ENCODE results near the gene SNRPA1.

Gene SNRPA1

DNA sequence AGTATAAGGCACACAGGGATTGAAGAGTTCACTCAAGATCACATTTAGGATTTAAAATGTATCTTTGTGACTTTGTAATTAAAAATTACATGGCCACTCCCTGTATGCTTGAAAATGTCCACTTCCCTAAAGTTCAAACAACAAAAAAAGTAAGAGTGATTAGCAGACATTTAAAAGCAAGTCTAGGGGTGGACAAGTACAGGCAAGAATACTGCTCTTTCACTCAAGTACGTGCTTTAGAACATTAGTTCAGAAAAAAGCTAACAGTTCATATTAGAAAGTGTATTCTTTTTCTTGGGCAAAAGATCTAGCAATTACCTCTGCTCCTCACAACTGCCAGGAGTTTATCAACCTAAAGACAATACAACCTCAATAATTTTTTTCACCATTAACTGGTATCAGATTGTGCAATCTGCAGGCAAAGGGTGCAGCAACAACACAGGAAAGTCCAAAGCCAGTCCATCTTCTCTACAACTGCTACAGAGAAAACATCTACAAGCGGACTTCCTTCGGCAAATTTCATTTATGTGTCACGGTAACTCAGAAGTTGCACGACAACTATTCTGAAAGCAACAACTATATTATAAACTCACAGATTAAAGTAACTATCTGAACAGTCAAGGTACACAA, 61.3 kb downstream of the SNRPA1 start:
- DNase-seq, result peak; percentile 37

DNA sequence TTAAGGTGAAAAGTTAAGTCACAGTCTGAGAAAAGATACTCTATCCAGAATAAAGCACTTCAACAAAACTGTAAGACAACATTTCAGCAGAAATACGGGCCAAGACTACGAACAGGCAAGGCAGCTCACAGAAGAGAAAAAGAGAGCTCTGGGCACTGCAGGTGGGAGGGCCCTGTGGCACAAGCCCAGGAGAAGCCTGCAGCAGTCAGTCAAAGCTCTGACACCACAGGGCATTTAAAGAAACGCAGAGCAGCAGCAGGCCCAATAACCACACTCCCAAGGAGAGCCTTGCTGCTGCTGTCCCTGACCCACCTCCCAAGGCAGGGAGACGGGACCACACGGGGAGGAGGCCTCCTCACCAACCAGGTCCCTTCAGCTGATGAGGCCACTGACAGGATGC, 62.4 kb downstream of the SNRPA1 start:
- no peak for DNase-seq

Measured in DMS79 treated with DMSO at 0.1 percent for 48 hours (cell line).